ENCODE data around the gene ZGRF1. TPM values are rescaled to one million over a fixed set of nuclear protein-coding genes. Genes with fewer than 3 reads are reported as not detected.

Gene ZGRF1
- total RNA-seq, 1 donor from 2014 or later: 128 TPM

- no peaks in the 10 kb centered on the region for H3K9me3 Mint-ChIP-seq
- Histone ChIP-seq H3K4me1 (peaks cover 72% of the 10 kb centered on the region), H3K36me3 (peaks cover 30% of the 10 kb centered on the region), H3K4me2 (peak overlapping the region; percentile 99), H3K27ac (peak overlapping the region; percentile 97), H3K79me2 (ENCODE audit: low read depth) (peaks cover 97% of the 10 kb centered on the region), H4K20me1 (ENCODE audit: low read depth) (peaks cover 3% of the 10 kb centered on the region), H3K9ac (no peak overlapping the region), H3F3A (ENCODE audit: low read depth) (peaks cover 100% of the 10 kb centered on the region), H3K4me3 (peak overlapping the region; percentile 93), H3K9me3 (ENCODE audit: low read depth) (no peaks in the 10 kb centered on the region), H2AFZ (replicated peaks) (no peak overlapping the region), H3K27me3 (no peaks in the 10 kb centered on the region)
- H3K4me3 Mint-ChIP-seq: no peak overlapping the region
- TF ChIP-seq CTCF (IDR thresholded peaks at IDR 0.05): no peak
- no peak for TF ChIP-seq EZH2phosphoT487 (IDR thresholded peaks at IDR 0.05)
- TF ChIP-seq EZH2 (IDR thresholded peaks at IDR 0.05): no peak
- H3K27ac Mint-ChIP-seq: no peak overlapping the region
- H3K27me3 Mint-ChIP-seq (ENCODE audit: insufficient read depth, low read depth): peaks cover 2% of the 10 kb centered on the region
- no peak for DNase-seq (ENCODE audit: low spot score)
- peaks cover 29% of the 10 kb centered on the region for H3K4me1 Mint-ChIP-seq
- H3K36me3 Mint-ChIP-seq: peaks cover 16% of the 10 kb centered on the region
These were observed 12.3 kb upstream of the ZGRF1 start for GRCh38 chr4:112649055-112649408.

- Mint-ChIP-seq H3K4me1 (peaks cover 29% of the 10 kb centered on the region), H3K27me3 (ENCODE audit: insufficient read depth, low read depth) (peaks cover 2% of the 10 kb centered on the region), H3K4me3 (no peak overlapping the region), H3K36me3 (peaks cover 14% of the 10 kb centered on the region), H3K9me3 (no peaks in the 10 kb centered on the region), H3K27ac (no peak overlapping the region)
- Histone ChIP-seq H3K4me3 (peak overlapping the region; percentile 93), H3K27ac (peak overlapping the region; percentile 97), H3K79me2 (ENCODE audit: low read depth) (peaks cover 97% of the 10 kb centered on the region), H3K4me1 (peaks cover 66% of the 10 kb centered on the region), H3K9me3 (ENCODE audit: low read depth) (no peaks in the 10 kb centered on the region), H3F3A (ENCODE audit: low read depth) (peaks cover 100% of the 10 kb centered on the region), H4K20me1 (ENCODE audit: low read depth) (peaks cover 3% of the 10 kb centered on the region), H3K4me2 (peak overlapping the region; percentile 99), H3K36me3 (peaks cover 25% of the 10 kb centered on the region), H3K27me3 (no peaks in the 10 kb centered on the region), H2AFZ (replicated peaks) (no peak overlapping the region), H3K9ac (peak overlapping the region; percentile 72)
- peak; percentile 69 for DNase-seq (ENCODE audit: low spot score)
- TF ChIP-seq CTCF (IDR thresholded peaks at IDR 0.05) (no peak), EZH2 (IDR thresholded peaks at IDR 0.05) (no peak), EZH2phosphoT487 (IDR thresholded peaks at IDR 0.05) (no peak)
These were observed 11.8 kb upstream of the ZGRF1 start for GRCh38 chr4:112648263-112649054.

GRCh38 chr4:112647785-112648184 is 11.1 kb upstream of the ZGRF1 start:
- peak overlapping the region; percentile 93 for H3K4me3 ChIP-seq
- Mint-ChIP-seq H3K4me1 (peaks cover 29% of the 10 kb centered on the region), H3K27me3 (ENCODE audit: insufficient read depth, low read depth) (no peaks in the 10 kb centered on the region), H3K4me3 (no peak overlapping the region), H3K9me3 (no peaks in the 10 kb centered on the region), H3K36me3 (peaks cover 14% of the 10 kb centered on the region), H3K27ac (no peak overlapping the region)
- H2AFZ ChIP-seq (replicated peaks): no peak overlapping the region
- no peaks in the 10 kb centered on the region for H3K27me3 ChIP-seq
- DNase-seq (ENCODE audit: low spot score): peak; percentile 26
- peaks cover 97% of the 10 kb centered on the region for H3K79me2 ChIP-seq (ENCODE audit: low read depth)
- peaks cover 100% of the 10 kb centered on the region for H3F3A ChIP-seq (ENCODE audit: low read depth)
- H3K4me2 ChIP-seq: peak overlapping the region; percentile 99
- H3K9ac ChIP-seq: peak overlapping the region; percentile 72
- TF ChIP-seq CTCF (IDR thresholded peaks at IDR 0.05): no peak
- no peak for TF ChIP-seq EZH2 (IDR thresholded peaks at IDR 0.05)
- no peak for TF ChIP-seq EZH2phosphoT487 (IDR thresholded peaks at IDR 0.05)
- peaks cover 22% of the 10 kb centered on the region for H3K36me3 ChIP-seq
- H3K27ac ChIP-seq: peak overlapping the region; percentile 97
- peaks cover 64% of the 10 kb centered on the region for H3K4me1 ChIP-seq
- no peaks in the 10 kb centered on the region for H3K9me3 ChIP-seq (ENCODE audit: low read depth)
- H4K20me1 ChIP-seq (ENCODE audit: low read depth): peaks cover 7% of the 10 kb centered on the region
